ENCODE measurements around the gene TMEM178B.

The TMEM178B gene

DNA sequence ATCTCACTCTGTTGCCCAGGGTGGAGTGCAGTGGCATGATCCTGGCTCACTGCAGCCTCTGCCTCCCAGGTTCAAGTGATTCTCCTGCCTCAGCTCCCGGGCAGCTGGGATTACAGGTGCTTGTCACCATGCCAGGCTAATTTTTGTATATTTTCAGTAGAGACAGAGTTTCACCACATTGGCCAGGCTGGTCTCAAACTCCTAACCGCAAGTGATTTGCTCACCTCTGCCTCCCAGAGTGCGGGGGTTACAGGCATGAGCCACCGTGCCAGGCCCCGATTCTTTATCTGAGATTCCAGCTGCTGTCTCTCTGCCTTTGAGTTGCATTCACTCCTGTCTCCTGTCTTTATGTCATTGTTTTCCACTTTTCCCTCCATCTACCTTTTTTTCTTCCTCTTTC is 168.7 kb downstream of the TMEM178B start:
- Histone ChIP-seq H3K27me3 (ENCODE audit: control insufficient read depth, low read length) (no peaks in the 10 kb centered on the region), H3K4me2 (ENCODE audit: low read length) (no peak overlapping the region), H3K36me3 (ENCODE audit: control insufficient read depth, low read length) (no peaks in the 10 kb centered on the region), H3K4me3 (ENCODE audit: low read length) (no peak overlapping the region), H3K9me3 (ENCODE audit: control insufficient read depth, insufficient read depth, low read length) (no peaks in the 10 kb centered on the region), H4K20me1 (ENCODE audit: control insufficient read depth, insufficient read depth, low read depth, low read length) (no peaks in the 10 kb centered on the region), H3K9me2 (replicated peaks; ENCODE audit: control insufficient read depth, low read length) (no peaks in the 10 kb centered on the region), H3F3A (ENCODE audit: control insufficient read depth, insufficient read depth) (no peaks in the 10 kb centered on the region), H3K79me2 (ENCODE audit: control insufficient read depth, low read length) (no peaks in the 10 kb centered on the region), H3K27ac (ENCODE audit: low read depth, low read length) (no peak overlapping the region), H3K4me1 (ENCODE audit: control insufficient read depth, low read length) (no peaks in the 10 kb centered on the region)
- TF ChIP-seq, protein P1, sequence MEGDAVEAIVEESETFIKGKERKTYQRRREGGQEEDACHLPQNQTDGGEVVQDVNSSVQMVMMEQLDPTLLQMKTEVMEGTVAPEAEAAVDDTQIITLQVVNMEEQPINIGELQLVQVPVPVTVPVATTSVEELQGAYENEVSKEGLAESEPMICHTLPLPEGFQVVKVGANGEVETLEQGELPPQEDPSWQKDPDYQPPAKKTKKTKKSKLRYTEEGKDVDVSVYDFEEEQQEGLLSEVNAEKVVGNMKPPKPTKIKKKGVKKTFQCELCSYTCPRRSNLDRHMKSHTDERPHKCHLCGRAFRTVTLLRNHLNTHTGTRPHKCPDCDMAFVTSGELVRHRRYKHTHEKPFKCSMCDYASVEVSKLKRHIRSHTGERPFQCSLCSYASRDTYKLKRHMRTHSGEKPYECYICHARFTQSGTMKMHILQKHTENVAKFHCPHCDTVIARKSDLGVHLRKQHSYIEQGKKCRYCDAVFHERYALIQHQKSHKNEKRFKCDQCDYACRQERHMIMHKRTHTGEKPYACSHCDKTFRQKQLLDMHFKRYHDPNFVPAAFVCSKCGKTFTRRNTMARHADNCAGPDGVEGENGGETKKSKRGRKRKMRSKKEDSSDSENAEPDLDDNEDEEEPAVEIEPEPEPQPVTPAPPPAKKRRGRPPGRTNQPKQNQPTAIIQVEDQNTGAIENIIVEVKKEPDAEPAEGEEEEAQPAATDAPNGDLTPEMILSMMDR (IDR thresholded peaks at IDR 0.05; ENCODE audit: low read depth, low read length, poor library complexity, severe bottlenecking), result no peak
- no peak for TF ChIP-seq EZH2phosphoT487 (IDR thresholded peaks at IDR 0.05; ENCODE audit: borderline replicate concordance, low read length)

DNA sequence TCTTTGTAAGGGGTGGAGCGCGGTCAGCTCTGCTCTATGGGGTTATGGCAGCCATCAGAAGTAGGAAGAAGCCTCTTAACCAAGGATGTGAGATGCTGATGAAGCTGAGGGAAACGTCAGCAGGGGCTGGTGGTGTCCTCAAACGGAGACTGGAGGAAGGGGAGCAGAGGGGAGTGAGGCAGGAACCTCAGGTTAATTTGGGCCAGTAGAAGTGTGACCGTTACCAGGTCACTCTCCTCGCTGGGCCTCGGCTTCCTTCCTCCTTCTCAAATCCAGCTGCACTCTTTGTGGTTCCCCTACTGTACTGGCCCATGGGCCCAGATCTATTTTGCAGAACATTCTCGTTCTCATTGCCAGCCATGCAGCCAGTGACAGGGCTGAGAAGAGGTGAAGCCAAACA is 169.5 kb downstream of the TMEM178B start:
- no peaks in the 10 kb centered on the region for H4K20me1 ChIP-seq (ENCODE audit: control insufficient read depth, insufficient read depth, low read depth, low read length)
- H3K36me3 ChIP-seq (ENCODE audit: control insufficient read depth, low read length), result no peaks in the 10 kb centered on the region
- no peak overlapping the region for H3K4me2 ChIP-seq (ENCODE audit: low read length)
- TF ChIP-seq, protein P1 (IDR thresholded peaks at IDR 0.05; ENCODE audit: low read depth, low read length, poor library complexity, severe bottlenecking), result no peak
- TF ChIP-seq EZH2phosphoT487 (IDR thresholded peaks at IDR 0.05; ENCODE audit: borderline replicate concordance, low read length), result no peak
- no peaks in the 10 kb centered on the region for H3K27me3 ChIP-seq (ENCODE audit: control insufficient read depth, low read length)
- H3K4me3 ChIP-seq (ENCODE audit: low read length), result no peak overlapping the region
- H3K4me1 ChIP-seq (ENCODE audit: control insufficient read depth, low read length), result no peaks in the 10 kb centered on the region
- H3K9me2 ChIP-seq (replicated peaks; ENCODE audit: control insufficient read depth, low read length), result no peaks in the 10 kb centered on the region
- H3F3A ChIP-seq (ENCODE audit: control insufficient read depth, insufficient read depth), result no peaks in the 10 kb centered on the region
- no peaks in the 10 kb centered on the region for H3K9me3 ChIP-seq (ENCODE audit: control insufficient read depth, insufficient read depth, low read length)
- no peak overlapping the region for H3K27ac ChIP-seq (ENCODE audit: low read depth, low read length)
- H3K79me2 ChIP-seq (ENCODE audit: control insufficient read depth, low read length), result no peaks in the 10 kb centered on the region

DNA sequence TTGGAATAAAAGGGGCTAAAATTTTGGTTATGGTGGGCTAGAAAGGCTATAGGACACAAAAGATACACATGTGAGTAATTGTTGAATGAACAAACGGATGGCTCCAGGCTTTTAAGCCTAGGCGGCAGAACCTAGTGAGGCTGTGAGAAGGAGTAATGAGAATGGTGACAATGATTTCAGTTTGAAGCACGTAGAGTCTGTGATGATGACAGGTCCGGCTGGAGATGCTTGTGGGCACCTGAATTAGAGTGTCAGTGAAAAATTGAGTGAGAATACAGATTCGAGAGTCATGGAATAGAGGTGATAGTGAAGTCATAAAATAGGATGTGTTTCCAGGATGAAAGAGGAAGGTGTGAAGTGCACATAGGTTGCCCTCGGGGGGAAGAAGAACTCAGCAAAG is 170.6 kb downstream of the TMEM178B start:
- Histone ChIP-seq H3K27me3 (ENCODE audit: control insufficient read depth, low read length) (no peaks in the 10 kb centered on the region), H3K4me3 (ENCODE audit: low read length) (no peak overlapping the region), H3K4me2 (ENCODE audit: low read length) (no peak overlapping the region), H3K4me1 (ENCODE audit: control insufficient read depth, low read length) (no peaks in the 10 kb centered on the region), H3K27ac (ENCODE audit: low read depth, low read length) (no peak overlapping the region), H3K9me2 (replicated peaks; ENCODE audit: control insufficient read depth, low read length) (no peaks in the 10 kb centered on the region), H3K9me3 (ENCODE audit: control insufficient read depth, insufficient read depth, low read length) (no peaks in the 10 kb centered on the region), H3K36me3 (ENCODE audit: control insufficient read depth, low read length) (no peaks in the 10 kb centered on the region), H3K79me2 (ENCODE audit: control insufficient read depth, low read length) (no peaks in the 10 kb centered on the region), H3F3A (ENCODE audit: control insufficient read depth, insufficient read depth) (no peaks in the 10 kb centered on the region), H4K20me1 (ENCODE audit: control insufficient read depth, insufficient read depth, low read depth, low read length) (no peaks in the 10 kb centered on the region)
- TF ChIP-seq, protein P1 (IDR thresholded peaks at IDR 0.05; ENCODE audit: low read depth, low read length, poor library complexity, severe bottlenecking), result no peak
- TF ChIP-seq EZH2phosphoT487 (IDR thresholded peaks at IDR 0.05; ENCODE audit: borderline replicate concordance, low read length), result no peak

DNA sequence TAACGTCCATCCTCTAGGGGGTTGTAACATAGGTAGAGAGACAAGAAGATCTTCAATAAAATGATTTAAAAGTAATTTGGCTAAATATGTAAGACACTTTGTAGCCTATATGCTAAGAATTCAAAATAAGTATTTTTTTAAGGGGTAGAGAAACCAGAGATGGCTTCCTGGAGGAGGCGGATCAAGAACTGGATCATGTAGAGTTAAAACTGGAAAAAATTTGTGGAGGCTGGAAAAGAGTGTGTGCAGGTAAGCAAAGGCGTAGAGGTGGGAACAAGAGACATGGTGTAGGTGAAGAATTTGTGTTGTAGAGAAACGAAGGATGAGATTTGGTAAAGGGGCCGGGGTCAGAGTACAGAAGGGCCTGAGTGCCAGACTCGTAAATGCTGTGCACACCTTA is 172.6 kb downstream of the TMEM178B start:
- Histone ChIP-seq H3K4me3 (ENCODE audit: low read length) (no peak overlapping the region), H3K9me2 (replicated peaks; ENCODE audit: control insufficient read depth, low read length) (no peaks in the 10 kb centered on the region), H3K27ac (ENCODE audit: low read depth, low read length) (no peak overlapping the region), H3F3A (ENCODE audit: control insufficient read depth, insufficient read depth) (no peaks in the 10 kb centered on the region), H3K79me2 (ENCODE audit: control insufficient read depth, low read length) (no peaks in the 10 kb centered on the region), H3K27me3 (ENCODE audit: control insufficient read depth, low read length) (no peaks in the 10 kb centered on the region), H3K4me1 (ENCODE audit: control insufficient read depth, low read length) (no peaks in the 10 kb centered on the region), H3K4me2 (ENCODE audit: low read length) (no peak overlapping the region), H4K20me1 (ENCODE audit: control insufficient read depth, insufficient read depth, low read depth, low read length) (no peaks in the 10 kb centered on the region), H3K9me3 (ENCODE audit: control insufficient read depth, insufficient read depth, low read length) (no peaks in the 10 kb centered on the region), H3K36me3 (ENCODE audit: control insufficient read depth, low read length) (no peaks in the 10 kb centered on the region)
- TF ChIP-seq, protein P1 (IDR thresholded peaks at IDR 0.05; ENCODE audit: low read depth, low read length, poor library complexity, severe bottlenecking), result no peak
- TF ChIP-seq EZH2phosphoT487 (IDR thresholded peaks at IDR 0.05; ENCODE audit: borderline replicate concordance, low read length), result no peak

Measured in DOHH2 (cell line).